Measurements from ENCODE around the gene TFPI. TPM values are rescaled to one million over a fixed set of nuclear protein-coding genes. Genes with fewer than 3 reads are reported as not detected.
"Not testable (repeated sequence)": the region's sequence is repeated elsewhere in the genome, so short reads cannot be mapped to it uniquely, and the experiment has no call there.

Gene TFPI
- total RNA-seq, 1 experiment from 2014 or later, result 20.5 TPM

DNA sequence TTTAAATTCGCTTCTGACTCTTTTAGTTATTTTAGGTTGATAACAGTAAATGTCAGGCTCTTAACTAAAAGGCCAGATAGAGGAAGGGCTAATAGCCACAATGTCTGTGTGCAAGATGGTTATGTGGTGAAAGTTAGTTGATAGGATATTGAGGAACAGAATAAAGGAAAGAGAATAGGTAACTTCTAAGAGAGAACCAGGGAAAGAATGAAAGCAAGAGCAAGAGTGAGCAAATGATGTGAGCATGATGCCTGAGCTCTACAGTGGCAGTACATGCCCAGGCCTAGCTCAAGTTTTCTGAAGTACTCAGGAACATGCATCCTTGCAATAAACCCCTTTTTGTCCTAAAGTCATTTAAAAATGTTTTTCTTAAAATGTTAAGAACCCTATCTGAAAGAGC is 12.5 kb upstream of the TFPI start:
- no peak for DNase-seq (ENCODE audit: low read depth, low spot score)
- in situ Hi-C loops (cut with HindIII; ENCODE audit: low pct_unique_long_range_greater_than_20kb, low sequenced_read_pairs), result no loop called here

DNA sequence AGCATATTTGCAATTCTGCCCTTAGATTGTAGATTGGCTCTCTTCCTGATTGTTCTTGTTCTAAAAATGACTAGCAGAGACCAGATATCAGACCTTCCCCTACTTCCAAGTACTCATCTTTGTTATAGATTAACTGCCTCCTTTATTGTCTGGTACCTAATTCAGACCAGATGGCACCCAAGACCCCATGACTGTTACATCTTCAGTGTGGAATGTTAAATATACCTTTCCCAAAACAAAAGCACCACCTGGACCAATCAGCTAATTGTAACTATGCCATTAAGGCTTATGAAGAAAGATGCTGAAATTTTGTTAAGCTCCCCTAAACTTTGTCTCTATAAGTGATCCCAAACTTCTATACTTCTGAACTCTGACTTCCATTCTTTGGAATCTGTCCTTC is 12.0 kb upstream of the TFPI start:
- in situ Hi-C loops (cut with HindIII; ENCODE audit: low pct_unique_long_range_greater_than_20kb, low sequenced_read_pairs), result no loop called here

DNA sequence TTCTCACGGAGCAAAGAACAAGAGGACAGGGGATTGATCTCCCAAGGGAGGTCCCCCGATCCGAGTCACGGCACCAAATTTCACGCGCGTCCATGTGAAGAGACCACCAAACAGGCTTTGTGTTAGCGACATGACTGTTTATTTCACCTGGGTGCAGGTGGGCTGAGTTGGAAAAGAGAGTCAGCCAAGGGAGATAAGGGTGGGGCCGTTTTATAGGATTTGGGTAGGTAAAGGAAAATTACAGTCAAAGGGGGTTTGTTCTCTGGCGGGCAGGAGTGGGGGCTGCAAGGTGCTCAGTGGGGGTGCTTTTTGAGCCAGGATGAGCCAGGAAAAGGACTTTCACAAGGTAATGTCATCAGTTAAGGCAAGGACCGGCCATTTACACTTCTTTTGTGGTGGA is 11.4 kb upstream of the TFPI start:
- DNase-seq (ENCODE audit: low read depth, low spot score); in situ Hi-C loops (cut with HindIII; ENCODE audit: low pct_unique_long_range_greater_than_20kb, low sequenced_read_pairs): not testable (repeated sequence)

More for the DNA sequence above, 12.0 kb upstream of the TFPI start:
- DNase-seq (ENCODE audit: low read depth, low spot score), result no peak

DNA sequence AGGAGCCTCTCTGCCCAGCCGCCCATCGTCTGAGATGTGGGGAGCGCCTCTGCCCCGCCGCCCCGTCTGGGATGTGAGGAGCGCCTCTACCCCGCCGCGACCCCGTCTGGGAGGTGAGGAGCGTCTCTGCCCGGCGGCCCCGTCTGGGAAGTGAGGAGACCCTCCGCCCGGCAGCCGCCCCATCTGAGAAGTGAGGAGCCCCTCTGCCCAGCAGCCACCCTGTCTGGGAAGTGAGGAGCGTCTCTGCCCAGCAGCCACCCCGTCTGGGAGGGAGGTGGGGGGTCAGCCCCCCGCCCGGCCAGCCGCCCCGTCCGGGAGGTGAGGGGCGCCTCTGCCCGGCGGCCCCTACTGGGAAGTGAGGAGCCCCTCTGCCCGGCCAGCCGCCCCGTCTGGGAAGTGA is 2.3 kb upstream of the TFPI start:
- in situ Hi-C loops (cut with HindIII; ENCODE audit: low pct_unique_long_range_greater_than_20kb, low sequenced_read_pairs); DNase-seq (ENCODE audit: low read depth, low spot score): not testable (repeated sequence)

DNA sequence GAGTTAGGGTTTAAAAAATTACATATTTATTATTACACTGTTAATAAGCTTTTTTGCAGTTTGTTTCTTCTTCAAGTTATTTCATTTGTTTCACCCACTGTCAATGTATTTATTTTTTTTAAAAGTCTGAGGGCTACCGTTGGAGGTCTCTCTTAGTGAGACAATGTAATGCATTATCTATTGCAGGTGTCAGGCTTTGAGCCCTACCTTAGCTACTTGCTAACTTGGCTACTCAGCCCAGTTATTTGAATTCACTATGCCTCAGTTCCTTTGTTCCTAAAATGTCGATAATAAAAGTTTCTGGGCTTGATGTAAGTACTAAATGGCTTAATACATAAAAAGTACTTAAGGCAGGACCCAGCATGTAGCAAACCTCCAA is 458 bp upstream of the TFPI start:
- in situ Hi-C loops (cut with HindIII; ENCODE audit: low pct_unique_long_range_greater_than_20kb, low sequenced_read_pairs), result no loop called here
- no peak for DNase-seq (ENCODE audit: low read depth, low spot score)

DNA sequence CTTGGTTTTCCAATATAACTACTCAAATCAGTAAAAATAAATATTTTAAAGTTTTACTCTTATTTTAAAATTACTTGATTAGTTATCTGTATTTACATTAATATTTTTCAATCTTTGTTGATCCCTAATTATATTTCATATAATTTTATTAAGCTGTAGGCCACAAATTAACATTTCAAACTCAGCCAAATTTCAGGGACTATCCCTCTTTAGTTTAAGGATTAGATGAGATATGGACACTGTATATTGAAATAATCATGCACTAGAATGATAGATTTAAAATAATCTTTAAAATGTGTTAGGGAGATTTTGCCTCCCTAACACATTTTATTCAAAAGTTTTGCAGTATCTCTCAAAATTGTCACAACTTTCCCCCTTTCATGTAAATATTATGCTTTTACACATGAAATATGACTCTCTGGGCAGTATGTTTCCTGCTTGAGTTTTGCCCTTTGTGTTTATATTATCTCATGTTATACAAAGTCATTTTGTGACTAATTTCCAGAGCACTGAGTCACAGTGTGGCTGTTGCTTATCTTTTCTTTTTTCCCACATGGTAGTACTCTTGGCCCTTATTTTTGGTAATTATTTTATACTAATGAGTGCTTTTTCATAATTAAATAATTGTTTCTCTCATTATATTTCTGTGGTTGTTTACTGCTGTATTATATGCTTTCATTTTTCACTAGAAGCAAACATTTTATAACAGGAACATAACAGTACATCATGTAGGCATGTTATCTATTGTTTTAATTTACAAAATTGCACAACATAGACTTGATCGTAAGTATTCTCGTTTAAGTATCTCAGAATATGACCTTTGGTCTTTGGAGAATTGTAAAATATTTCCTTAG is 1.2 kb downstream of the TFPI start:
- no peak for DNase-seq (ENCODE audit: low read depth, low spot score)
- in situ Hi-C loops (cut with HindIII; ENCODE audit: low pct_unique_long_range_greater_than_20kb, low sequenced_read_pairs), result no loop called here

DNA sequence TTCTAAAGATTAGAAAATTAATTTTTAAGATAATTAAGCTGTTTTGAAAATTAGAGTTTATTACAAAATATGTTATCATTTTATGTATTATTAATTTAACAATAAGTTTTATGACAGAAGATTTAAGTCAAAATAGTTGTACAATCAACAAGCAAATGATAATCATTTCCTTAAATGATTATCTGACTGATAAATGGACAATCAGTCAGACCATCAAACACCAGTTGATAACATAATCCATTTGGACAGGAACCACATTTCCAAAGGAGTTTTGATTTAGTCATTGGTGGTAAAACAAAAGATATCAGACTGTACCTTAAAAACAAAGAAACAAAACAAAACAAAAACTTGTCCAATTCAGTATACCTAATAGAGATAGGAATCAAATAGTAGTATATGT is 1.9 kb downstream of the TFPI start:
- in situ Hi-C loops (cut with HindIII; ENCODE audit: low pct_unique_long_range_greater_than_20kb, low sequenced_read_pairs), result no loop called here
- no peak for DNase-seq (ENCODE audit: low read depth, low spot score)

DNA sequence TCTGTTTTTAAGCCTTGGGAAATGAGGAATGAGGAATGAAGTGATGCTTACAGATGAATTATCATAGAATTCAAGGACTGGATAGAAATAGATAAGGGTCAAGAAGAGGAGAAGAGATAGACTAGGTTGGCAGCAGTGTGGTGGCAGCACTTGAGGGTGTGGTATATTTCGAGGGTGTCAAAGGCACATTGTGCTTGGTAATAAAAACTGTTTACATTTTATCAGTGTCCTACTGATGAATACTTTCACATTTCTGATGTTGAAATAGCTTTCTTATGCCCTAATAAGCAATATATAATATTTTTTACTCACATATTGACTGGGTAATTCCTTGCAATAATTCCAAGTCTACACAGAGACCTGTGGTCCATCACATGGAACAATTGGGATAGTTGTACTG is 3.4 kb downstream of the TFPI start:
- DNase-seq (ENCODE audit: low read depth, low spot score), result no peak
- in situ Hi-C loops (cut with HindIII; ENCODE audit: low pct_unique_long_range_greater_than_20kb, low sequenced_read_pairs), result no loop called here

DNA sequence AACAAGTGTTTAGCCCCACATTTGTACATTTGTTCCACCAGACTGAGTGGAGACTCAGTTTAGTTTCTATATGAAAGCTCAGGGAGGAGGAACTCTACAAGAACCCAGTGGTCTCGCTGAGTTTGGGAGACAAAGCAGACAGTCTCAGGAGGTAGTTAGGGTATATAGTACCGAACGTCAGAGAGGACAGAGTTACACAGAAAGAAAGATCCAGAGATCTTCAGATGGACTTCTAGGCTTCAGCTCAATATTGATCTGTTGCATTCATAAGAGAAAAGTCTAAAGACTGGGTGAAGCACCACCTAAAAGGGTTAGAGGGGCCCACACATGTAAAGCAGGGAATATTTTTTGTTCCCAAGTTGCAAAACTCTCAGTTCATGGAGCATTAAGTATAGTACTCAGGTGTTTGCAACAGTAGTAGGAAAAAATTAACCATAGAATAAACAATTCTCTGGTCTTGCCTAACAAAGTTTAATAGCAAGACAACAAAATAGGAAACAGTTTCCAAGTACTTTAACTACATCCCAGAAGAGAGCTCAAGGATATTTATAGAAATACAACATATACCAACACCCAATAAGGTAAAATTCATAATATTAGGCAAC is 4.2 kb downstream of the TFPI start:
- in situ Hi-C loops (cut with HindIII; ENCODE audit: low pct_unique_long_range_greater_than_20kb, low sequenced_read_pairs), result no loop called here
- no peak for DNase-seq (ENCODE audit: low read depth, low spot score)

DNA sequence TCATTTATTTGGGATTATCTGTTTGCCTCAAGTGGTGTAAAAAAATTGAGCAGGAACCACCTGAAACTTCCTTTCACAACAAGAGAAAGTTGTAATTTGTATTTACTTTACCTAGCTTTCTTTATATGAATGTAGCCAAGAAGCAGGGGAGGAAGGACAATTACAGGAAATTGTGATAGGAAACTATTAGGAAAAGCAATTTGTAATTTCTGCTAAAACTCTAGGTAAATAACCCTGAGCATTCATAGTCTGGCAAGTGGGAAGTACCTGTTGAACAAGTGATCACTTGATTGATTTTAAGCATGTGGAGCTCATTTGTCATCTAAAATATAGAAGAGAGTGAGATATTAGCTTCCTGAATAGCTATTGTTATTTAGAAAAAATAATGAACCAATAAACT is 5.0 kb downstream of the TFPI start:
- in situ Hi-C loops (cut with HindIII; ENCODE audit: low pct_unique_long_range_greater_than_20kb, low sequenced_read_pairs), result no loop called here
- DNase-seq (ENCODE audit: low read depth, low spot score), result no peak

DNA sequence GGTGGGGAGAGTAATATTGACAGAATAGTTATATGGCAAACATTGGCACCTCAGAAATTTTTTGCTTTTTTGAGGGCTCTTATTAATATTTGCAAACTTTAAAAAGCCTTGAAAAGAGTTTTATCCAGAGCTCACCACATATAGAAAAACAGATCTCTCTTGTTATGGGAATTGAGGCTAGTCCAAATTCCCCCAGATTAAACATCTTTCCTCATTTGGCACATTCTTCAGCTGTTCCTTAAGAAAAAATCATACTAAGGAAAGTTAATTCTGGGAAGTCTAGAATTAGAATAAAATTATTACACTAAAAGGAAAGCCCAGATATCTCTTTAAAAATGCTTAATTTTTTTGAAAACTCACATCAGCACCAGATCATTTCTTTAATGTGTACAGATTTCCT is 5.6 kb downstream of the TFPI start:
- DNase-seq (ENCODE audit: low read depth, low spot score), result no peak

DNA sequence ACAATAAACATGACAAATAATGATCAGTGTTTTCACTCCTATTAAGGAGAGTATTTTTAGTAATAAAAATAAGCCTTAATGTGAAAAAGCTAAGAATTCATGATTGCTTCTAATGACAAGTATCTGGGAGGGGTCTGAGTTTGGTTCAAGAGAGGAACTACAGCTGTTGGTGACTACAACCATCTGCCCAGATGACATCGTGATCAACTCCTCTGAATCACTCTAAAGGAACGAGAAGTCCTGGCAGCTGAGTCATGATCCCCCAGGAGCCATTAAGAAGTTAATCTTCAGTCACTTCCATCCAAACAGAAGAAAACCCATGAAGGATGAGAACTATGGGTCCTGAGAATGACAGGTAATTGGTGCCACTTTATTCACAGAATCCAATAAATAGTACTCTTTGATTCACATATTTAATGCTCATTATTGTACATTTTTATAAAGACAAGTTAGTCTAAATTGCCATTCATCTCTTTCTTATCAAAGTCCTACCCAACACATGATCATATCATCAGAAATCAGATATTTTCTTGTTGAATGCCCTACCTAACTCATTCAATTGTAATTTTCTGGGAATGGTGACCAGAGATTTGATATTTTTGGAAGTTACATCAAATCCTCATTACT is 6.8 kb downstream of the TFPI start:
- DNase-seq (ENCODE audit: low read depth, low spot score), result peak; percentile 52

More for the DNA sequence above, 5.6 kb downstream of the TFPI start:
- in situ Hi-C loops (cut with HindIII; ENCODE audit: low pct_unique_long_range_greater_than_20kb, low sequenced_read_pairs), result no loop called here

DNA sequence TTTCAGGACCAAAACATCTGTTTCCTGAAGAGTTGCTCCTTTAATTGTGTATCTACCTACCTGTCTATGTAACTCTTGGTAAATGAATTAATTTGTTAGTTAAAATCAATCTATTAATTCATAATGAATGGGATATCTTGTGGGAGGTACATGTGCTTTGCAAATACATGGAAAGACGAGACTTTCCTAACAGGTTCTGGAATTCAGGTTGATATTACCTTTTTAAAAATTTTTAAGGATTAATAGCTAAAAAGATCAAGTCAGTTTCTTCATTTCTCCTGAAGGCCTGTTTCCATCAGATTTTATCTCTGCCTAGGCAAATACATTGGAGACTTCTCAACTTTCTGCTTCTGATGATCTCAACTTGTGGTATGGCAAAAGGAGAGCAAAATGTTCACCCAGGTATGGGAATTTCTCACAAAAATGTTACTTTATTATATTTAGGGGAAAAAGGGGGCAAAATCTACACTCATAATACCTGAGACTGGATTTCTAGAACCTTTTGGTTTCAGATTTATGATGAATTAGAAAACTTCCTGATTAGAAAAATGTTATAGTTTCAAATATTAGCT is 7.4 kb downstream of the TFPI start:
- DNase-seq (ENCODE audit: low read depth, low spot score), result no peak
- in situ Hi-C loops (cut with HindIII; ENCODE audit: low pct_unique_long_range_greater_than_20kb, low sequenced_read_pairs), result no loop called here

More for the DNA sequence above, 6.8 kb downstream of the TFPI start:
- in situ Hi-C loops (cut with HindIII; ENCODE audit: low pct_unique_long_range_greater_than_20kb, low sequenced_read_pairs), result no loop called here

DNA sequence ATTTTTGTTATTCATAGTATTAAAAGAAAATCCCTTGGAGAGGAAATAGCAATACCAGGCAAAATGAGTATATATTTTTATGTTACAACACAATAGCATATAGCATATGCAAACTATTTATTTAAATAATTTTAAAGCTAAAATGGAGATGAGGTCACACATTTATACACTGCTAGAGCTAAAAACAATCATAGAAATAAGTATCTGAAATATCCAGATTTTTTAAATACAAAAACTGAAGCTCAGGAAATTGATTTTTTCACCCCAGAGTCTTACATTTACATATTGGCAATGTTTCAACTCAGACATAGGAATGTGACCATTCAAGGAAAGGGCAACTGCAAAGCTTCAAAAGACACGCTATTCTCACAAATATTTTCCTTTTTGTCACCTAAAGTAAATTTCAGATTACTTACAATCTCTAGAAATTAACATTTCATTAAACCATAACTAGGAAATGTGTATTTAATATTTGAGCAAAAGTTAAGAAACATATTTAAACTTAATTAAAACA is 8.9 kb downstream of the TFPI start:
- DNase-seq (ENCODE audit: low read depth, low spot score), result no peak
- in situ Hi-C loops (cut with HindIII; ENCODE audit: low pct_unique_long_range_greater_than_20kb, low sequenced_read_pairs), result no loop called here

DNA sequence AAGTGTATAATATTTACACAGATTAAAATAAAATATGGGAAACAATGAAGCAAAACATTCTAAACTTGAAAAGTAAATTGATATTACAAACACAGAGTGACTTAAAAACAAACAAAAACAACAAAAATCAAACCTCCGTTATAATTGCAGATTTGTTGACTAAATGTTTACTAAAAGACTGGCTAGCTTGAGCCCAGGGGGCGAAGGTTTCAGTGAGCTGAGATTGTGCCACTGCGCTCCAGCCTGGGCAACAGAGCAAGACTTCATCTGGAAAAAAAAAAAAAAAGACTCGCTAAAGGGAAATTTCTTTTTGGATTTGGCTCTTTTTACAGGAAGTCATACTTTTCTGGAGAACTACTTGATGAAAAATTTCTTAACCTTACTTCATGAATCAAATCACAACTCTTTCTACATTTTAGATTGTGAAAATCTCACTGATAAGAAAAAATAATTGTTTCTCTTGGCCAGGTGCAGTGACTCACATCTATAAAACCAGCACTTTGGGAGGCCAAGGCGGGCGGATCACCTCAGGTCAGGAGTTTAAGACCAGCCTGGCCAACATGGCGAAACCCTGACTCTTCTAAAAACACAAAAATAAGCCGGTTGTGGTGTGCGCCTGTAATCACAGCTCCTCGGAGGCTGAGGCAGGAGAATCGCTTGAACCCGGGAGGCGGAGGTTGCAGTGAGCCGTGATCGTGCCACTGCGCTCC is 9.7 kb downstream of the TFPI start:
- in situ Hi-C loops (cut with HindIII; ENCODE audit: low pct_unique_long_range_greater_than_20kb, low sequenced_read_pairs), result no loop called here
- no peak for DNase-seq (ENCODE audit: low read depth, low spot score)

DNA sequence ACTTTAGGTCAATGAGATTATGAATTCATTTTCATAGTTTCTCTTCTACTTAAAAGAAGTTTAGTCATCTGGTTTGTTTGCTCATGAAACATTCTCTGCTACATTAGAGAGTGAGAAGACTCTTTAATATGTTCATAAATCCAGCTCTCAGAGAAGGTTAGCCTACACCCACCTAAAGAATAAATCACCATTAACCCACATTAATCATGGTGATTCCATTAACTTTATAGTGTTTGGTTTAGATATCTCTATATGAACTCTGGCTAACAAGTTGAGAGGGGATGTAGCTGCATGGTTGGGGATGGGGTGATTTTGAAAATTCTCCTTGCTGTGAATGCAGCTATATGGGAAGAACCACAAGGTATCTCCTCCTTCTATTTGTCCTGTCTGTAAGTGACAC is 10.7 kb downstream of the TFPI start:
- in situ Hi-C loops (cut with HindIII; ENCODE audit: low pct_unique_long_range_greater_than_20kb, low sequenced_read_pairs), result no loop called here

DNA sequence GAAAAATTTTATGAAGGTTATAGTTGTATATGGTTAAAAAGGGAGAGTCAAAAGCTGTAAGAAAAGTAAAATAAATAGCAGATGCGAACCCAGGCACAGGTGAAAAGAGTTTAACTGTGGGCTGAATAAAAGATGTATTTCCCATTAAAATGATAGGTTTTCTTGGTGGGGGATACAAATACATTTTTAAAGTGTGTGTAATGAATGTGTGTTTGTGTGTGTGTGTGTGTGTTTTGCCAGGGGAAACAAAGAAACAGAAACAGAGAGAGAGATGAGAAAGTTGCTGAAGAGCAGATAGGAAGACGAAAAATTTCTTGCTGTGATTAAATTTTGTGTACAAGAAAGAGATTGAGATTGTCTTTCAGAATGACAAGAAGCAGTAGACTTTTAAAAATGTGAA is 12.1 kb downstream of the TFPI start:
- in situ Hi-C loops (cut with HindIII; ENCODE audit: low pct_unique_long_range_greater_than_20kb, low sequenced_read_pairs), result no loop called here
- DNase-seq (ENCODE audit: low read depth, low spot score), result no peak

More for the DNA sequence above, 10.7 kb downstream of the TFPI start:
- no peak for DNase-seq (ENCODE audit: low read depth, low spot score)
